ENCODE results near the gene TENT5D.
"Not testable (repeated sequence)": the region's sequence is repeated elsewhere in the genome, so short reads cannot be mapped to it uniquely, and the experiment has no call there.

Gene TENT5D

GRCh38 chrX:80420147-80420546 is at the start of gene TENT5D:
Gene TENT5D, plus strand, starts transcription at chrX:80420447. Its CDS starts 22,093 bp downstream, at chrX:80442540.
- no peak for DNase-seq (ENCODE audit: low read depth, low spot score)

- not testable (repeated sequence) for DNase-seq (ENCODE audit: low read depth, low spot score)
These were observed 34.6 kb upstream of the TENT5D start for GRCh38 chrX:80385651-80386050.

GRCh38 chrX:80388206-80388605 is 32.0 kb upstream of the TENT5D start:
- DNase-seq (ENCODE audit: low read depth, low spot score): no peak

- DNase-seq (ENCODE audit: low read depth, low spot score): no peak
These were observed 8.2 kb upstream of the TENT5D start for GRCh38 chrX:80412042-80412441.

- no peak for DNase-seq (ENCODE audit: low read depth, low spot score)
These were observed 2.8 kb downstream of the TENT5D start for GRCh38 chrX:80423000-80423399.

- no peak for DNase-seq (ENCODE audit: low read depth, low spot score)
These were observed 3.5 kb downstream of the TENT5D start for GRCh38 chrX:80423744-80424143.

- DNase-seq (ENCODE audit: low read depth, low spot score): no peak
These were observed 10.7 kb downstream of the TENT5D start for GRCh38 chrX:80430826-80431504.

GRCh38 chrX:80431505-80431832 is 11.2 kb downstream of the TENT5D start:
- DNase-seq (ENCODE audit: low read depth, low spot score): no peak

- no peak for DNase-seq (ENCODE audit: low read depth, low spot score)
These were observed 12.2 kb downstream of the TENT5D start for GRCh38 chrX:80432441-80432840.

GRCh38 chrX:80432863-80433262 is 12.6 kb downstream of the TENT5D start:
- DNase-seq (ENCODE audit: low read depth, low spot score): no peak

GRCh38 chrX:80468166-80468565 is 47.9 kb downstream of the TENT5D start:
- not testable (repeated sequence) for DNase-seq (ENCODE audit: low read depth, low spot score)

GRCh38 chrX:80471582-80471981 is 51.3 kb downstream of the TENT5D start:
- DNase-seq (ENCODE audit: low read depth, low spot score): no peak

- DNase-seq (ENCODE audit: low read depth, low spot score): no peak
These were observed 65.3 kb downstream of the TENT5D start for GRCh38 chrX:80485543-80485942.

GRCh38 chrX:80486299-80486698 is 66.1 kb downstream of the TENT5D start:
- no peak for DNase-seq (ENCODE audit: low read depth, low spot score)

- DNase-seq (ENCODE audit: low read depth, low spot score): no peak
These were observed 68.9 kb downstream of the TENT5D start for GRCh38 chrX:80489166-80489565.
